SH-SY5Y (cell line): ENCODE data around the gene TUBGCP3.

Experiments used
- GATA2 ChIP-seq: IDR thresholded peaks from 2 replicates; pipeline ENCODE4 v1.6.1; 2011; ENCODE audit warnings: mild to moderate bottlenecking, low read depth, low read length
- GATA3 ChIP-seq: IDR thresholded peaks from 2 replicates; pipeline ENCODE4 v1.6.1; 2011; ENCODE audit warnings: low read depth, mild to moderate bottlenecking, low read length, moderate library complexity

GRCh38 chr13:112576768-112577167 lies 11.2 kb downstream of the TUBGCP3 start:
- no peak for TF ChIP-seq GATA2
- TF ChIP-seq GATA3: no peak
